ENCODE data around the gene PTH1R. TPM values are rescaled to one million over a fixed set of nuclear protein-coding genes. Genes with fewer than 3 reads are reported as not detected.

PTH1R gene
- total RNA-seq, 1 donor from 2014 or later: 2.3 TPM

GRCh38 chr3:46864061-46864881 is 13.2 kb upstream of the PTH1R start:
- no peak for DNase-seq

- DNase-seq: no peak
These were observed 12.5 kb upstream of the PTH1R start for GRCh38 chr3:46865031-46865507.

GRCh38 chr3:46865546-46865945 is 12.0 kb upstream of the PTH1R start:
- DNase-seq: no peak

- no peak for DNase-seq
These were observed 11.4 kb upstream of the PTH1R start for GRCh38 chr3:46866032-46866595.

- DNase-seq: peak; percentile 15
These were observed 10.6 kb upstream of the PTH1R start for GRCh38 chr3:46866720-46867549.

GRCh38 chr3:46867550-46867898 is 10.0 kb upstream of the PTH1R start:
- peak; percentile 9 for DNase-seq

- no peak for DNase-seq
These were observed 9.2 kb upstream of the PTH1R start for GRCh38 chr3:46868287-46868686.

- DNase-seq: no peak
These were observed 8.6 kb upstream of the PTH1R start for GRCh38 chr3:46868948-46869347.

GRCh38 chr3:46869440-46869839 is 8.1 kb upstream of the PTH1R start:
- no peak for DNase-seq

GRCh38 chr3:46870651-46871050 is 6.9 kb upstream of the PTH1R start:
- DNase-seq: no peak

GRCh38 chr3:46871222-46871621 is 6.3 kb upstream of the PTH1R start:
- no peak for DNase-seq

GRCh38 chr3:46873521-46873920 is 4.0 kb upstream of the PTH1R start:
- no peak for DNase-seq

GRCh38 chr3:46874430-46874829 is 3.1 kb upstream of the PTH1R start:
- DNase-seq: no peak

GRCh38 chr3:46875560-46875959 is 2.0 kb upstream of the PTH1R start:
- no peak for DNase-seq

- no peak for DNase-seq
These were observed 914 bp upstream of the PTH1R start for GRCh38 chr3:46876313-46877300.

GRCh38 chr3:46878781-46879436 is 1.4 kb downstream of the PTH1R start:
- no peak for DNase-seq

GRCh38 chr3:46880884-46881595 is 3.5 kb downstream of the PTH1R start:
- DNase-seq: no peak

GRCh38 chr3:46881596-46882376 is 4.3 kb downstream of the PTH1R start:
- DNase-seq: no peak

- DNase-seq: no peak
These were observed 5.0 kb downstream of the PTH1R start for GRCh38 chr3:46882377-46883053.

All from occipital lobe (tissue), 2 donors.